B cell (primary cell): Measurements from ENCODE around the gene TM9SF4. TPM values are rescaled to one million over a fixed set of nuclear protein-coding genes. Genes with fewer than 3 reads are reported as not detected.

ENCODE experiments used
- ATAC-seq: fragments of 200-7000 bp; cut with Tn5 transposase; one replicate; pipeline ENCODE4 v1.10.0; 2021; ENCODE audit warnings: low read depth, mild to moderate bottlenecking, moderate number of reproducible peaks, moderate library complexity
- CTCF ChIA-PET: fragments of 350-600 bp; sonication (Branson Sonifier 250); formaldehyde crosslinking; loops from one replicate; lab custom pipeline; 2021; ENCODE audit warnings: antibody characterized with exemption, inconsistent platforms; lab: Charles Lee
- POLR2A ChIA-PET: fragments of 350-600 bp; sonication (Branson Sonifier 250); formaldehyde crosslinking; loops from one replicate; lab custom pipeline; 2021; ENCODE audit warnings: antibody characterized with exemption; lab: Charles Lee
- DNase-seq: peaks from one replicate; pipeline ENCODE4 v3.0.0; 2013
- H2AFZ ChIP-seq: 2 replicates; pipeline ENCODE4 v1.6.1; 2012; ENCODE audit warnings: mild to moderate bottlenecking, low read depth, low read length; ENCODE audit not compliant: insufficient read depth, poor library complexity, severe bottlenecking
- H3K27ac ChIP-seq, 2 donors: 1 replicate in 1 of 2; 2 replicates in 1 of 2; pipeline ENCODE4 v1.5.1; 2012 to 2013; ENCODE audit warnings: low read length in 2 of 2, mild to moderate bottlenecking in 2 of 2, moderate library complexity in 1 of 2
- H3K27me3 ChIP-seq, 4 experiments: fragments of 200-600 bp in 1 of 4; sonication (generic) in 1 of 4; replicated peaks in 1 of 4; 1 replicate in 2 of 4; 2 replicates in 2 of 4; pipeline versions ENCODE4 v1.6.1 to v1.7.0; 2013 to 2016; ENCODE audit warnings: low read length in 3 of 4, mild to moderate bottlenecking in 2 of 4, mixed read lengths in 1 of 4, moderate library complexity in 1 of 4; ENCODE audit not compliant: insufficient read depth in 4 of 4, control insufficient read depth in 3 of 4; ENCODE audit errors: control extremely low read depth in 1 of 4
- H3K36me3 ChIP-seq, 2 experiments: replicated peaks in 1 of 2; 1 replicate in 1 of 2; 2 replicates in 1 of 2; pipeline versions ENCODE4 v1.6.1 to v1.7.1; 2013; ENCODE audit warnings: low read length in 1 of 2; ENCODE audit not compliant: insufficient read depth in 2 of 2, control insufficient read depth in 1 of 2; ENCODE audit errors: control extremely low read depth in 1 of 2, extremely low read depth in 1 of 2
- H3K4me1 ChIP-seq, 2 donors: fragments of 200-600 bp in 1 of 2; sonication (generic) in 1 of 2; 1 replicate in 1 of 2; 2 replicates in 1 of 2; pipeline versions ENCODE4 v1.5.1 to v1.6.1; 2013 to 2017; ENCODE audit warnings: low read length in 2 of 2; ENCODE audit not compliant: control insufficient read depth in 2 of 2, insufficient read depth in 2 of 2
- H3K4me2 ChIP-seq: replicated peaks from 2 replicates; pipeline ENCODE3; 2012; ENCODE audit warnings: mild to moderate bottlenecking, low read depth, low read length; ENCODE audit not compliant: poor library complexity, severe bottlenecking
- H3K4me3 ChIP-seq, 5 experiments: fragments of 200-600 bp in 1 of 5; sonication (generic) in 1 of 5; 1 replicate in 3 of 5; 2 replicates in 2 of 5; pipeline versions ENCODE4 v1.5.1 to v1.7.0; 2011 to 2016; ENCODE audit warnings: low read length in 4 of 5, mild to moderate bottlenecking in 4 of 5, low read depth in 2 of 5, control low read depth in 1 of 5, moderate library complexity in 1 of 5; ENCODE audit not compliant: insufficient read depth in 1 of 5; ENCODE audit errors: control extremely low read depth in 1 of 5, extremely low read depth in 1 of 5
- H3K79me2 ChIP-seq: fragments of 200-600 bp; sonication (generic); one replicate; pipeline ENCODE4 v1.6.0; 2016; ENCODE audit warnings: low read length; ENCODE audit not compliant: control insufficient read depth, insufficient read depth
- H3K9ac ChIP-seq: fragments of 200-600 bp; sonication (generic); 2 replicates; pipeline ENCODE4 v1.6.1; 2017; ENCODE audit warnings: mild to moderate bottlenecking, low read length, moderate library complexity
- H3K9me3 ChIP-seq, 3 donors: one replicate each; pipeline versions ENCODE4 v1.6.1 to v1.7.1; 2013; ENCODE audit warnings: low read length in 2 of 3; ENCODE audit not compliant: control insufficient read depth in 2 of 3, insufficient read depth in 1 of 3; ENCODE audit errors: control extremely low read depth in 1 of 3
- H4K20me1 ChIP-seq: 2 replicates; pipeline ENCODE4 v1.6.0; 2012; ENCODE audit warnings: mild to moderate bottlenecking, low read length; ENCODE audit not compliant: insufficient read depth, control insufficient read depth, poor library complexity, severe bottlenecking
- H3K27ac Mint-ChIP-seq: one replicate; pipeline ENCODE4 v1.8.0; 2021; ENCODE audit warnings: mixed read lengths
- H3K27me3 Mint-ChIP-seq: one replicate; pipeline ENCODE4 v1.8.0; 2021; ENCODE audit warnings: mixed read lengths
- H3K4me1 Mint-ChIP-seq: one replicate; pipeline ENCODE4 v1.8.0; 2021; ENCODE audit warnings: mixed read lengths
- H3K4me3 Mint-ChIP-seq: one replicate; pipeline ENCODE4 v1.8.0; 2021; ENCODE audit warnings: mixed read lengths
- H3K9me3 Mint-ChIP-seq: one replicate; pipeline ENCODE4 v1.8.0; 2022; ENCODE audit warnings: mixed read lengths; ENCODE audit not compliant: insufficient read depth
- CTCF ChIP-seq: fragments of 200-600 bp; IDR thresholded peaks from one replicate; pipeline ENCODE4 v1.8.0; 2022; ENCODE audit warnings: antibody characterized with exemption, mild to moderate bottlenecking
- EZH2 ChIP-seq: IDR thresholded peaks from 2 replicates; pipeline ENCODE4 v1.6.1; 2012; ENCODE audit warnings: borderline replicate concordance, low read depth, mild to moderate bottlenecking, moderate library complexity, low read length; ENCODE audit not compliant: insufficient read depth, poor library complexity, severe bottlenecking
- WGBS: methylation state at CpG from one replicate; pipeline ENCODE4 v1.1.5; 2013; ENCODE audit warnings: missing lambda C conversion rate; ENCODE audit not compliant: insufficient coverage; 5-methylcytosine and 5-hydroxymethylcytosine counted together
- intact Hi-C: fragments of 100-400 bp; cut with micrococcal nuclease; formaldehyde crosslinking; loops from one replicate; pipeline ENCODE4 v1.10.0; 2022
- polyA plus RNA-seq: library from polyadenylated mRNA; depleted of rRNA; stranded (reverse); fragments of >200 nt; gene quantifications from 2 replicates; pipeline ENCODE4 v1.2.3, GENCODE V29; 2012
- total RNA-seq, 2 donors: library from RNA; stranded (reverse); fragments of 120-200 nt in 1 of 2; gene quantifications; 1 replicate in 1 of 2; 2 replicates in 1 of 2; pipeline versions ENCODE4 v1.2.3 to v1.2.4, GENCODE V29; 2013 to 2022

The TM9SF4 gene
- total and polyA plus RNA-seq, 2 donors (not counting 1 experiment from before 2014, with no cell fraction given): 23.5 to 53.8 TPM

- Histone ChIP-seq H3K79me2 (peaks cover 9% of the 10 kb centered on the region), H3K9ac (no peak overlapping the region), H3K4me1 (peaks cover 13 to 27% of the 10 kb centered on the region in 2 donors), H3K27ac (peak overlapping the region in 1 of 2 donors; percentile 34), H3K9me3 (no peaks in the 10 kb centered on the region), H3K27me3 (no peaks in the 10 kb centered on the region), H2AFZ (no peak overlapping the region), H3K4me3 (no peak overlapping the region), H3K4me2 (no peak overlapping the region), H4K20me1 (no peaks in the 10 kb centered on the region), H3K36me3 (peaks cover 4 to 36% of the 10 kb centered on the region in 2 experiments)
- POLR2A ChIA-PET: no interaction called here
- H3K4me1 Mint-ChIP-seq: peaks cover 34% of the 10 kb centered on the region
- TF ChIP-seq CTCF (no peak), EZH2 (no peak)
- intact Hi-C loops: no loop called here
- no peak overlapping the region for H3K27ac Mint-ChIP-seq
- H3K9me3 Mint-ChIP-seq: no peaks in the 10 kb centered on the region
- H3K27me3 Mint-ChIP-seq: no peaks in the 10 kb centered on the region
- no peak overlapping the region for H3K4me3 Mint-ChIP-seq
- 65% methylated on average over 3 of the region's 4 CpGs for WGBS
- CTCF ChIA-PET: no interaction called here
- no peak for ATAC-seq
- DNase-seq: no peak
Observed at GRCh38 chr20:32070690-32071213, 38.8 kb upstream of the TM9SF4 start.

- H3K79me2 ChIP-seq: peaks cover 5% of the 10 kb centered on the region
- H3K4me1 ChIP-seq: peaks cover 13 to 27% of the 10 kb centered on the region in 2 donors
- H2AFZ ChIP-seq: no peak overlapping the region
- no peak overlapping the region for H3K9ac ChIP-seq
- Mint-ChIP-seq H3K27ac (no peak overlapping the region), H3K4me1 (peaks cover 30% of the 10 kb centered on the region), H3K4me3 (no peak overlapping the region), H3K27me3 (no peaks in the 10 kb centered on the region), H3K9me3 (no peaks in the 10 kb centered on the region)
- no peaks in the 10 kb centered on the region for H4K20me1 ChIP-seq
- intact Hi-C loops: no loop called here
- DNase-seq: no peak
- H3K27ac ChIP-seq: no peak overlapping the region
- H3K36me3 ChIP-seq: peaks cover 4 to 41% of the 10 kb centered on the region in 2 experiments
- H3K4me2 ChIP-seq: no peak overlapping the region
- no peaks in the 10 kb centered on the region for H3K27me3 ChIP-seq
- CTCF ChIA-PET: interaction anchor here (1.2 to 1.3 kb wide), 2 partner anchors 38 to 42 kb away, joined by 3 to 4 read pairs; no protein-coding TSS in a partner anchor
- no peak overlapping the region for H3K4me3 ChIP-seq
- no peaks in the 10 kb centered on the region for H3K9me3 ChIP-seq
- no peak for TF ChIP-seq EZH2
- no peak for TF ChIP-seq CTCF
- POLR2A ChIA-PET: no interaction called here
- 99% methylated on average over 15 of the region's 17 CpGs for WGBS
- ATAC-seq: no peak
Observed at GRCh38 chr20:32071395-32072167, 37.9 kb upstream of the TM9SF4 start.
